ENCODE data around the gene TRIM67.

- TF ChIP-seq POLR2A (IDR thresholded peaks at IDR 0.05; ENCODE audit: low read depth, low read length) (no peak), TAF1 (IDR thresholded peaks at IDR 0.05; ENCODE audit: borderline replicate concordance, low read depth, low read length) (no peak)
These were observed 1.7 kb upstream of the TRIM67 start for GRCh38 chr1:231159963-231160761.
